Sigmoid colon (tissue), 7 donors: ENCODE results near the gene WNT1. TPM values are rescaled to one million over a fixed set of nuclear protein-coding genes. Genes with fewer than 3 reads are reported as not detected.
A peak's percentile ranks its signal among the peaks of the same experiment; 100 is the strongest.

Experiments
- DNase-seq: peaks from one replicate; pipeline ENCODE4 v3.0.0-alpha.2; 2019
- H3K27ac ChIP-seq, 4 donors: fragments of 200-600 bp; sonication (generic); one replicate each; pipeline ENCODE4 v1.5.1; 2016 to 2019; ENCODE audit warnings: mild to moderate bottlenecking in 1 of 4
- H3K27me3 ChIP-seq, 3 donors: fragments of 200-600 bp; sonication (generic); one replicate each; pipeline ENCODE4 v1.5.1; 2019; ENCODE audit warnings: mild to moderate bottlenecking in 1 of 3
- H3K36me3 ChIP-seq, 4 donors: fragments of 200-600 bp; sonication (generic); one replicate each; pipeline ENCODE4 v1.5.1; 2016 to 2019
- H3K4me1 ChIP-seq, 4 donors: fragments of 200-600 bp; sonication (generic); one replicate each; pipeline ENCODE4 v1.5.1; 2017 to 2019
- H3K4me3 ChIP-seq, 4 donors: fragments of 200-600 bp; sonication (generic); one replicate each; pipeline ENCODE4 v1.5.1; 2017 to 2019; ENCODE audit warnings: mild to moderate bottlenecking in 2 of 4, moderate library complexity in 1 of 4
- H3K9me3 ChIP-seq, 4 donors: fragments of 200-600 bp in 3 of 4; sonication (generic) in 3 of 4; one replicate each; pipeline versions ENCODE4 v1.5.1 to v1.6.1; 2013 to 2019
- EP300 ChIP-seq, 4 donors: sonication (generic); formaldehyde crosslinking; IDR thresholded peaks; one replicate each; pipeline ENCODE4 v1.6.1; 2017; ENCODE audit warnings: antibody characterized with exemption in 4 of 4
- POLR2A ChIP-seq, 2 donors: fragments of 450-650 bp; IDR thresholded peaks; one replicate each; pipeline ENCODE4 v1.6.1; 2016; ENCODE audit warnings: antibody characterized with exemption in 2 of 2, mild to moderate bottlenecking in 2 of 2, moderate library complexity in 2 of 2
- POLR2AphosphoS5 ChIP-seq, 4 donors: sonication (generic); formaldehyde crosslinking; IDR thresholded peaks; one replicate each; pipeline ENCODE4 v1.6.1; 2017; ENCODE audit warnings: antibody characterized with exemption in 4 of 4
- WGBS, 2 donors: extraction: QIAGEN DNeasy Blood & Tissue Kit; methylation state at CpG; one replicate each; pipeline ENCODE4 v1.1.7; 2013; 5-methylcytosine and 5-hydroxymethylcytosine counted together
- intact Hi-C: fragments of 100-400 bp; cut with DNase I; formaldehyde crosslinking; loops from one replicate; pipeline ENCODE4 v1.15.1; 2023
- polyA plus RNA-seq, 3 donors: library from polyadenylated mRNA; stranded (reverse); fragments of 200-250 nt; gene quantifications; one replicate each; pipeline ENCODE4 v1.2.3, GENCODE V29; 2013
- total RNA-seq, 4 donors: library from RNA; depleted of rRNA; stranded (reverse); fragments of >200 nt; gene quantifications; one replicate each; pipeline ENCODE4 v1.1.0, GENCODE V29; 2016
- TF ChIP-seq, protein P1 (sequence below), 4 experiments: fragments of 450-650 bp in 3 of 4; fragments of 200-600 bp in 1 of 4; IDR thresholded peaks; one replicate each; pipeline ENCODE4 v1.5.1; 2016 to 2019; ENCODE audit warnings: antibody characterized with exemption in 4 of 4, mild to moderate bottlenecking in 3 of 4, moderate library complexity in 2 of 4
- donor health status: healthy with polysubstance abuse.
- donor health status: Bipolar disorder and iron deficiency.
- donor health status: healthy.

Gene WNT1
- total and polyA plus RNA-seq, 7 donors = 0.10 TPM; not detected in 6

DNA sequence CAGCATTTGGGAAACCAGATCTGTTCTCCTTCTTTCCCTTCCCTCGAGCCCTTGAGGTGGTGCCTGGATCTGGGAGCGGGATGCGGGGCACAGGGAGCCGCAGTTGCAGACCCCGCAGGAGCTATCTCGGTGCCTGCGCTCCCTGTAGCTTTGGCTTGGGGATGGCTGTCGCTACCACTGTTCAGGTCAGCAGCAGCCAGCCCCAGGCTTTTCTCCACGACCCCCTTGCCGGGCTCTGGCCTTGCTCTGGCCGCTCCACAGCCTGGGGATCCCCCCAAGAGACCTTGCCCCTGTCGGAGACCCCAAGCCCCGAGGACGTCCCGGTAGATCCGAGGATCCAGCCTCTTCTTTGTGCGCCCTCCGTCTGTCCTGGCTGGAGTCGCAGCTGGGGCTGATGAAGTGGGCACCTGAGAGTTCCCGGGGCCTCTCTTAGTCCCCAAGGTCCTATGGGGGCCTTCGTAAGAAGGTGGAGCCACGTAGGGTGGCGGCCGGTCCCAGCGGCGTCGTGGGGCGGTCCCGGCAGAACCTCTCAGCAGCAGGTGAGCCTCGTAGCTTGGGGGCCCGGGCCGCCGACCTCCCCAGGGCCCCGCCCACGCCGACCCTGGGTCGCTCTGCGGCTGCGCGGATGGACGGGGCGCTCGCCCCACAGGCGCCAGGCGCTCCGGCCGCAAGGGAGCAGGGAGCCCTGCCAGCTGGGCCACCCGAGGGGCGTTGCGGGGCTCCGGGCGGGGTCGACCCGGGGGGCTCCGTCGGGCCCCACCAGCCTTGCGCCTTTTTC, 19.8 kb downstream of the WNT1 start:
- intact Hi-C loops = no loop called here

DNA sequence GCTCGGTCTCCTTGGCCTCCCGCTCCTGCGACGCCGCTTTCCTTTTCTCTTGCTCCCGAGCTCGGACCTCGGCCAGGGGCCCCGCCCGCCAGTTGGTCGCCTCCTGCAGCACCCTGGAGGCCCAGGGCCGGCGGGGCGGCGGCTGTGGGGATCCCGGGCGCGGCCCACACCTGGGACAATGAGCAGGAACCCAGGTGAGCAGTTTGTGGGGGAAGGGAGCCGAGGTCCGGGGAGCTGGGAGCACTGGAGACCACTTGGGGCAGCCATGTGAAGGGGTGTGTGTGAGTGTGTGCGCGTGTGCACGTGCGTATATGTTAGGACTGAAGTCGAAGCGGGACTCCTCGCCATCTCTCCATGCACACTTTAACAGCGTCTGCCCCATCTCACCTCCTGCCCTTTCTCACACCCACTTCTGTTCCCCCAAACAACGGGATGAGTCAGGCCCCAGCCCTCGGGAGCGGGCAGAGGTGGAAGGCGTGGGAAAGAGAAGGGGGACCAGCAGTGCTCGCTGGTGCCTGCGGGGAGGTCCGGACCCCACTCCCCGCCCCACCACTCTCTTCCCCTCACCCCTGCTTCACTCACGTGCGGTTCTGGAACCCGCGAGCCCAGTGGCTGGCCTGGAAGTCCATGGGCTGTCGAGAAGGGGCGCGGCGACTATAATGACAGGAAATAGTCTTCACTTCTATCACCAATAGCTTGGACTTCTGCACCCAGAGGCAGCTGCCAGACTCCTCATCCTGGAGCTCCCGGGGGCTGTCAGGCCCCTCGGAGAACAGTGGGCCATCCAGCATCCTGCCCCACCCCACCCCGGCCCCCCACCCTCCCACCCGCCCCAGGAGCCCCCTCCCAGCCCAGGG, 20.6 kb downstream of the WNT1 start:
- peaks cover 43 to 97% (median 77%) of the 10 kb centered on the region in 3 donors for H3K27me3 ChIP-seq

More for the DNA sequence above, 19.8 kb downstream of the WNT1 start:
- H3K4me3 ChIP-seq = peak overlapping the region in 3 of 4 donors; percentile 27 to 51 (median 48)
- no peak for DNase-seq
- peaks cover 0 to 52% (median 48%) of the 10 kb centered on the region in 4 donors for H3K4me1 ChIP-seq
- H3K36me3 ChIP-seq = peaks cover 10 to 23% (median 15%) of the 10 kb centered on the region in 4 donors
- H3K9me3 ChIP-seq = no peaks in the 10 kb centered on the region
- WGBS, 2 donors = 2 to 3% methylated on average over 57 of the region's 57 CpGs
- TF ChIP-seq POLR2AphosphoS5 (IDR thresholded peaks at IDR 0.05) = no peak
- no peak for TF ChIP-seq POLR2A (IDR thresholded peaks at IDR 0.05)
- no peak for TF ChIP-seq EP300 (IDR thresholded peaks at IDR 0.05)
- TF ChIP-seq, protein P1, sequence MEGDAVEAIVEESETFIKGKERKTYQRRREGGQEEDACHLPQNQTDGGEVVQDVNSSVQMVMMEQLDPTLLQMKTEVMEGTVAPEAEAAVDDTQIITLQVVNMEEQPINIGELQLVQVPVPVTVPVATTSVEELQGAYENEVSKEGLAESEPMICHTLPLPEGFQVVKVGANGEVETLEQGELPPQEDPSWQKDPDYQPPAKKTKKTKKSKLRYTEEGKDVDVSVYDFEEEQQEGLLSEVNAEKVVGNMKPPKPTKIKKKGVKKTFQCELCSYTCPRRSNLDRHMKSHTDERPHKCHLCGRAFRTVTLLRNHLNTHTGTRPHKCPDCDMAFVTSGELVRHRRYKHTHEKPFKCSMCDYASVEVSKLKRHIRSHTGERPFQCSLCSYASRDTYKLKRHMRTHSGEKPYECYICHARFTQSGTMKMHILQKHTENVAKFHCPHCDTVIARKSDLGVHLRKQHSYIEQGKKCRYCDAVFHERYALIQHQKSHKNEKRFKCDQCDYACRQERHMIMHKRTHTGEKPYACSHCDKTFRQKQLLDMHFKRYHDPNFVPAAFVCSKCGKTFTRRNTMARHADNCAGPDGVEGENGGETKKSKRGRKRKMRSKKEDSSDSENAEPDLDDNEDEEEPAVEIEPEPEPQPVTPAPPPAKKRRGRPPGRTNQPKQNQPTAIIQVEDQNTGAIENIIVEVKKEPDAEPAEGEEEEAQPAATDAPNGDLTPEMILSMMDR (IDR thresholded peaks at IDR 0.05) = no peak
- peaks cover 43 to 97% (median 69%) of the 10 kb centered on the region in 3 donors for H3K27me3 ChIP-seq
- H3K27ac ChIP-seq = no peak overlapping the region

DNA sequence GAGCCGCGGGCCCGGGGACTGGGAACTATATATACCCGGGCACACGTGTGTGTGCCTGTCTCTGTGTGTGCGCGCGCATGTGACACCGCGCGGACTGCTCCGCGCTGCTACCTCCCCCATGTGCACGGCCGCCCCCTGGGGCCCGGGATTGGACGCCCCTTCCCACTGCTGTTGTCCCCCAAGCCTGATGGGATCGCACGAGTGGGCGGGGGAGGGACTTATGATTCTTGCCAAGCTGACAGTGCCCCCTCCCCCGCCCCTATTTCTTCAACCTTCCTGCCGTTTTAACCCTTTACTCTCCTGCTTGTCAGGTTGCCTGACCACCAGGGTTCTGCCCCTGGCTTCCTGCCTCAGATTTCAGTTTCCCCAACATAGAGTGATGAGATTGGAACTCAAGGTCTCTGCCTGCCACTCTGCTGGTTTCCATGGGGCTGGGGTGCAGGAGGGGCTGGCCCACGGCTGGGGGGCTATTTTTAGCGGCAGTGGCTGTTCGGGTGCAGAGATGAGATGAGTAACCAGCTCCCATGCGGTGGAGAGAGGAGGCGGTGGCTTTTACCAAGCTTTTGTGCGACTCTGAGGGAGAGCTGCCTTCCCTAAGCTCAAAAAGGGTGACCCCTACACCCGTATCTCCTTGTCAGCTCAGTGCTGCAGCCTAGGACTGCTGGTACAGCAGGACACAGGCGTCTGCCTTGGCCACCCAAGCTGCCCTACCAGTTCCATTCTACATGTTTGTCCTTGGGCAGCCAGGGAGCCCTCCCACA, 21.4 kb downstream of the WNT1 start, which contains the start of gene DDN:
TSS of gene DDN (minus strand) at position 5 of the 761 bp plus-strand sequence. CDS start 88 bp downstream, outside the sequence.
- peaks cover 38 to 97% (median 74%) of the 10 kb centered on the region in 3 donors for H3K27me3 ChIP-seq
- intact Hi-C loops = no loop called here
- H3K4me1 ChIP-seq = peaks cover 0 to 50% (median 46%) of the 10 kb centered on the region in 4 donors
- H3K36me3 ChIP-seq = peaks cover 17 to 39% (median 32%) of the 10 kb centered on the region in 4 donors
- no peak for TF ChIP-seq POLR2A (IDR thresholded peaks at IDR 0.05)
- TF ChIP-seq EP300 (IDR thresholded peaks at IDR 0.05) = no peak
- TF ChIP-seq POLR2AphosphoS5 (IDR thresholded peaks at IDR 0.05) = no peak
- TF ChIP-seq, protein P1 (IDR thresholded peaks at IDR 0.05) = no peak
- H3K9me3 ChIP-seq = no peaks in the 10 kb centered on the region
- WGBS, 2 donors = 4% methylated on average over 30 of the region's 30 CpGs
- peak within 1 kb of the TSS in 3 of 4 donors; percentile 27 to 51 (median 48) for H3K4me3 ChIP-seq
- no peak within 1 kb of the TSS for H3K27ac ChIP-seq
- no peak for DNase-seq

More for the DNA sequence above, 20.6 kb downstream of the WNT1 start:
- intact Hi-C loops = no loop called here
- no peaks in the 10 kb centered on the region for H3K9me3 ChIP-seq
- H3K27ac ChIP-seq = no peak overlapping the region
- 1% methylated on average over 48 of the region's 48 CpGs for WGBS, 2 donors
- peak overlapping the region in 3 of 4 donors; percentile 27 to 51 (median 48) for H3K4me3 ChIP-seq
- peaks cover 14 to 31% (median 23%) of the 10 kb centered on the region in 4 donors for H3K36me3 ChIP-seq
- TF ChIP-seq EP300 (IDR thresholded peaks at IDR 0.05) = no peak
- TF ChIP-seq POLR2AphosphoS5 (IDR thresholded peaks at IDR 0.05) = no peak
- TF ChIP-seq POLR2A (IDR thresholded peaks at IDR 0.05) = no peak
- TF ChIP-seq, protein P1 (IDR thresholded peaks at IDR 0.05) = no peak
- DNase-seq = no peak
- peaks cover 0 to 52% (median 48%) of the 10 kb centered on the region in 4 donors for H3K4me1 ChIP-seq

DNA sequence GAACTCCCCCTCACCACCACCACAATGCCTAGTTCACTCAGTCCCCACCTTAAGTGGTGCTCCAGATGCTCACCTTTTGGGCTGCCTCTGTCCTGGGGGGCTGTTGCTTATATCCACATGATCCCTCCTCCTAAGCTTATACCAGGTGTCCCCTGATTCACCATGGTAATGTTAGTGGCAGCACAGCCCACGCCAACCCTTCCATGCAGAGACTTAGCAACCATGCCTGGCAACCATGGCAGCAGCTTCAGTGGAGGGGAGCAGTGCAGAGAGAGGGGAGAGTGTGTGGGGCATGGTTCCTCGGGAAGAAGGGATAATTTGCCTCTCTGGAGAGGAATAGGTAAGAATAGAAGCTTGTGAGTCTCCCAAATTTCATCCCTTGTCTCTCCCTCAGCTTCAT, 22.2 kb downstream of the WNT1 start:
- no peak for DNase-seq
- Histone ChIP-seq H3K27ac (no peak overlapping the region), H3K36me3 (peaks cover 18 to 47% (median 40%) of the 10 kb centered on the region in 4 donors), H3K9me3 (no peaks in the 10 kb centered on the region), H3K4me3 (no peak overlapping the region), H3K4me1 (peaks cover 0 to 42% (median 39%) of the 10 kb centered on the region in 4 donors), H3K27me3 (peaks cover 31 to 97% (median 71%) of the 10 kb centered on the region in 3 donors)
- WGBS, 2 donors = 91% methylated on average over 2 of the region's 2 CpGs
- intact Hi-C loops = no loop called here
- TF ChIP-seq EP300 (IDR thresholded peaks at IDR 0.05) = no peak
- TF ChIP-seq POLR2A (IDR thresholded peaks at IDR 0.05) = no peak
- TF ChIP-seq, protein P1 (IDR thresholded peaks at IDR 0.05) = no peak
- no peak for TF ChIP-seq POLR2AphosphoS5 (IDR thresholded peaks at IDR 0.05)
